Measurements from ENCODE around the gene ERC1. TPM values are rescaled to one million over a fixed set of nuclear protein-coding genes. Genes with fewer than 3 reads are reported as not detected.

The ERC1 gene
- total RNA-seq, 1 experiment from 2014 or later = 40.4 TPM

DNA sequence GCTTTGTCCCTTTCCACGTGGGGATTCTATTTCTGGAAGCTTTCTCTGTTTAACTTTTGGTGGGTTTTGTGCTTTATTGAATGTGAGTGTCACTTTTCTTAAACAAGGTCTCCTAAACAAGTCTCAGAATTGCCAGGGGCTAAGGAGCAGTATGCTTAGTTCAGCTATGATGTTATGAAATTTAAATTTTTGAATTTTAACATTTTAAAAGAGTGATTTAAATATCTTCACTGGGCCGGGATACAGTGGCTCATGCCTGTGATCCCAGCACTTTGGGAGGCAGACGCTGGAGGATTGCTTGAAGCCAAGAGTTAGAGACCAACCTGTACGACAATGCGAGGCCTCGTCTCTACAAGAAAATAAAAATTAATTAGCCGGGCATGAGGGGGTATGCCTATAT is 276.2 kb downstream of the ERC1 start:
- ChIA-PET CTCF (no interaction called here), POLR2A (no interaction called here)
- Histone ChIP-seq H3K9me3 (ENCODE audit: control insufficient read depth, insufficient read depth, low read depth, low read length) (no peaks in the 10 kb centered on the region), H3K4me1 (ENCODE audit: control insufficient read depth, insufficient read depth, low read length) (no peaks in the 10 kb centered on the region), H3K4me3 (ENCODE audit: low read depth in 2 of 2, low read length in 2 of 2) (no peak overlapping the region), H3K36me3 (ENCODE audit: control insufficient read depth, insufficient read depth, low read length) (no peaks in the 10 kb centered on the region), H3K27me3 (ENCODE audit: control insufficient read depth, insufficient read depth, low read length) (no peaks in the 10 kb centered on the region), H3K27ac (ENCODE audit: low read length) (no peak overlapping the region)
- BruUV-seq (replicated peaks) = no TSS peak
- TF ChIP-seq, protein P1, sequence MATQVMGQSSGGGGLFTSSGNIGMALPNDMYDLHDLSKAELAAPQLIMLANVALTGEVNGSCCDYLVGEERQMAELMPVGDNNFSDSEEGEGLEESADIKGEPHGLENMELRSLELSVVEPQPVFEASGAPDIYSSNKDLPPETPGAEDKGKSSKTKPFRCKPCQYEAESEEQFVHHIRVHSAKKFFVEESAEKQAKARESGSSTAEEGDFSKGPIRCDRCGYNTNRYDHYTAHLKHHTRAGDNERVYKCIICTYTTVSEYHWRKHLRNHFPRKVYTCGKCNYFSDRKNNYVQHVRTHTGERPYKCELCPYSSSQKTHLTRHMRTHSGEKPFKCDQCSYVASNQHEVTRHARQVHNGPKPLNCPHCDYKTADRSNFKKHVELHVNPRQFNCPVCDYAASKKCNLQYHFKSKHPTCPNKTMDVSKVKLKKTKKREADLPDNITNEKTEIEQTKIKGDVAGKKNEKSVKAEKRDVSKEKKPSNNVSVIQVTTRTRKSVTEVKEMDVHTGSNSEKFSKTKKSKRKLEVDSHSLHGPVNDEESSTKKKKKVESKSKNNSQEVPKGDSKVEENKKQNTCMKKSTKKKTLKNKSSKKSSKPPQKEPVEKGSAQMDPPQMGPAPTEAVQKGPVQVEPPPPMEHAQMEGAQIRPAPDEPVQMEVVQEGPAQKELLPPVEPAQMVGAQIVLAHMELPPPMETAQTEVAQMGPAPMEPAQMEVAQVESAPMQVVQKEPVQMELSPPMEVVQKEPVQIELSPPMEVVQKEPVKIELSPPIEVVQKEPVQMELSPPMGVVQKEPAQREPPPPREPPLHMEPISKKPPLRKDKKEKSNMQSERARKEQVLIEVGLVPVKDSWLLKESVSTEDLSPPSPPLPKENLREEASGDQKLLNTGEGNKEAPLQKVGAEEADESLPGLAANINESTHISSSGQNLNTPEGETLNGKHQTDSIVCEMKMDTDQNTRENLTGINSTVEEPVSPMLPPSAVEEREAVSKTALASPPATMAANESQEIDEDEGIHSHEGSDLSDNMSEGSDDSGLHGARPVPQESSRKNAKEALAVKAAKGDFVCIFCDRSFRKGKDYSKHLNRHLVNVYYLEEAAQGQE (IDR thresholded peaks at IDR 0.05; ENCODE audit: insufficient read depth in 1 of 2, low read depth in 2 of 2, low read length in 1 of 2) = no peak
- ATAC-seq (no peak), DNase-seq (ENCODE audit: low read depth, low spot score) (no peak)
- in situ Hi-C loops (cut with HindIII; ENCODE audit: low pct_unique_long_range_greater_than_20kb, low sequenced_read_pairs) = no loop called here
- intact Hi-C loops (cut with micrococcal nuclease; ENCODE audit: unreplicated experiment) = no loop called here

- in situ Hi-C loops (cut with HindIII; ENCODE audit: low pct_unique_long_range_greater_than_20kb, low sequenced_read_pairs) (no loop called here), intact Hi-C loops (cut with micrococcal nuclease; ENCODE audit: unreplicated experiment) (no loop called here)
- no peaks in the 10 kb centered on the region for H3K36me3 ChIP-seq (ENCODE audit: control insufficient read depth, insufficient read depth, low read length)
- H3K9me3 ChIP-seq (ENCODE audit: control insufficient read depth, insufficient read depth, low read depth, low read length) = no peaks in the 10 kb centered on the region
- H3K27ac ChIP-seq (ENCODE audit: low read length) = no peak overlapping the region
- BruUV-seq (replicated peaks) = no TSS peak
- no peak overlapping the region for H3K4me3 ChIP-seq (ENCODE audit: low read depth in 2 of 2, low read length in 2 of 2)
- H3K4me1 ChIP-seq (ENCODE audit: control insufficient read depth, insufficient read depth, low read length) = no peaks in the 10 kb centered on the region
- DNase-seq (ENCODE audit: low read depth, low spot score) (no peak), ATAC-seq (no peak)
- POLR2A ChIA-PET = no interaction called here
- CTCF ChIA-PET = no interaction called here
- TF ChIP-seq TCF7L2 (IDR thresholded peaks at IDR 0.05; ENCODE audit: low read depth, low read length) = no peak
- TF ChIP-seq, protein P1 (IDR thresholded peaks at IDR 0.05; ENCODE audit: insufficient read depth in 1 of 2, low read depth in 2 of 2, low read length in 1 of 2) = no peak
- TF ChIP-seq, protein P2, sequence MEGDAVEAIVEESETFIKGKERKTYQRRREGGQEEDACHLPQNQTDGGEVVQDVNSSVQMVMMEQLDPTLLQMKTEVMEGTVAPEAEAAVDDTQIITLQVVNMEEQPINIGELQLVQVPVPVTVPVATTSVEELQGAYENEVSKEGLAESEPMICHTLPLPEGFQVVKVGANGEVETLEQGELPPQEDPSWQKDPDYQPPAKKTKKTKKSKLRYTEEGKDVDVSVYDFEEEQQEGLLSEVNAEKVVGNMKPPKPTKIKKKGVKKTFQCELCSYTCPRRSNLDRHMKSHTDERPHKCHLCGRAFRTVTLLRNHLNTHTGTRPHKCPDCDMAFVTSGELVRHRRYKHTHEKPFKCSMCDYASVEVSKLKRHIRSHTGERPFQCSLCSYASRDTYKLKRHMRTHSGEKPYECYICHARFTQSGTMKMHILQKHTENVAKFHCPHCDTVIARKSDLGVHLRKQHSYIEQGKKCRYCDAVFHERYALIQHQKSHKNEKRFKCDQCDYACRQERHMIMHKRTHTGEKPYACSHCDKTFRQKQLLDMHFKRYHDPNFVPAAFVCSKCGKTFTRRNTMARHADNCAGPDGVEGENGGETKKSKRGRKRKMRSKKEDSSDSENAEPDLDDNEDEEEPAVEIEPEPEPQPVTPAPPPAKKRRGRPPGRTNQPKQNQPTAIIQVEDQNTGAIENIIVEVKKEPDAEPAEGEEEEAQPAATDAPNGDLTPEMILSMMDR (IDR thresholded peaks at IDR 0.05) = no peak
- H3K27me3 ChIP-seq (ENCODE audit: control insufficient read depth, insufficient read depth, low read length) = no peaks in the 10 kb centered on the region
These were observed 281.1 kb downstream of the ERC1 start for GRCh38 chr12:1272142-1272541.

GRCh38 chr12:1273051-1273450 is 282.0 kb downstream of the ERC1 start:
- TF ChIP-seq SIN3A (IDR thresholded peaks at IDR 0.05; ENCODE audit: borderline replicate concordance, insufficient read depth, low read depth, low read length) = no peak
- TF ChIP-seq TCF7L2 (IDR thresholded peaks at IDR 0.05; ENCODE audit: low read depth, low read length) = no peak
- TF ChIP-seq, protein P2 (IDR thresholded peaks at IDR 0.05) = no peak
- TF ChIP-seq POLR2AphosphoS5 (IDR thresholded peaks at IDR 0.05; ENCODE audit: low read depth, low read length) = no peak
- TF ChIP-seq, protein P1 (IDR thresholded peaks at IDR 0.05; ENCODE audit: insufficient read depth in 1 of 2, low read depth in 2 of 2, low read length in 1 of 2) = no peak
- Histone ChIP-seq H3K27me3 (ENCODE audit: control insufficient read depth, insufficient read depth, low read length) (no peaks in the 10 kb centered on the region), H3K4me1 (ENCODE audit: control insufficient read depth, insufficient read depth, low read length) (no peaks in the 10 kb centered on the region), H3K36me3 (ENCODE audit: control insufficient read depth, insufficient read depth, low read length) (no peaks in the 10 kb centered on the region), H3K27ac (ENCODE audit: low read length) (no peak overlapping the region), H3K4me3 (ENCODE audit: low read depth in 2 of 2, low read length in 2 of 2) (no peak overlapping the region), H3K9me3 (ENCODE audit: control insufficient read depth, insufficient read depth, low read depth, low read length) (no peaks in the 10 kb centered on the region)
- DNase-seq (ENCODE audit: low read depth, low spot score) = no peak
- BruUV-seq (replicated peaks) = no TSS peak
- intact Hi-C loops (cut with micrococcal nuclease; ENCODE audit: unreplicated experiment) (no loop called here), in situ Hi-C loops (cut with HindIII; ENCODE audit: low pct_unique_long_range_greater_than_20kb, low sequenced_read_pairs) (no loop called here)
- ChIA-PET CTCF (no interaction called here), POLR2A (no interaction called here)
- ATAC-seq = no peak
